ENCODE measurements around the gene HBP1. TPM values are rescaled to one million over a fixed set of nuclear protein-coding genes. Genes with fewer than 3 reads are reported as not detected.

The HBP1 gene
- total RNA-seq, 1 experiment from 2014 or later, result 37.4 TPM

DNA sequence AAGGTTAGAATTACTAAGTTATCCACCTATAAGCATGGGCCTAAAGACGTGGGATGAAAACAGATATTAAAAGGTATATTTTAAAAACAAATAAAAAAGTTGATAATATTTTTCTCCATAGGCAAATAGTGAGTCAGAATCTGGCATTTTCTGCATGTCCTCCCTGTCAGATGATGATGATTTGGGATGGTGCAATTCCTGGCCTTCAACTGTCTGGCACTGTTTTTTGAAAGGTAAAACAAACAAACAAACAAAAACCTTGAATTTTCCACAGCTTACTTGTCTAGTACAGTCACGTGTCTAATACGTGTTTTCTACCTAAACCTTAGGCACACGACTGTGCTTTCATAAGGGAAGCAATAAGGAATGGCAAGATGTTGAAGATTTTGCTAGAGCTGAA is 17.4 kb downstream of the HBP1 start:
- no peaks in the 10 kb centered on the region for H3K9me3 ChIP-seq (replicated peaks)
- H3K27ac ChIP-seq, result no peak overlapping the region
- H3K27me3 ChIP-seq, result no peaks in the 10 kb centered on the region
- no peak overlapping the region for H3K4me3 ChIP-seq
- no peaks in the 10 kb centered on the region for H3K4me1 ChIP-seq
- peaks cover 55% of the 10 kb centered on the region for H3K36me3 ChIP-seq
- no peak for DNase-seq

DNA sequence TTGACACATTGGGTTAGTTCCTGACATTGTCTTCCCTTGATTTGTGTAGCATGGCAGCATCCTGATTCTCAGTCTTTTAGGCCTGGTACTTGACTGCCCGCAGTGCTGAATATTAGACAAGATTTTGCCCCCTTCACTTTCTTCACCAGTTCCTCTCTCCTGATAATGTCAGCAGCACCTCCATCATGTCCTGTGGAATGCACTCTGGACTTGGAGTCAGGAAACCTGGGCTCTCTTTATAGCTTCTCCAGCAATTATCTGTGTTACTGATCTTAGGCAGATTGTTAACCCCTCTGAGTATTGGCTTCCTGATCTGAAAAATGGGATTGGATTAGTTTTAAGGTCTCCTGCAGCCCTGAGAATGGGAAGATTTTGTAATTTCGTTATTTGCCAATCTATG is 19.0 kb downstream of the HBP1 start:
- Histone ChIP-seq H3K9me3 (replicated peaks) (no peaks in the 10 kb centered on the region), H3K27me3 (no peaks in the 10 kb centered on the region), H3K27ac (no peak overlapping the region), H3K36me3 (peaks cover 47% of the 10 kb centered on the region), H3K4me3 (no peak overlapping the region), H3K4me1 (no peaks in the 10 kb centered on the region)
- DNase-seq, result no peak

DNA sequence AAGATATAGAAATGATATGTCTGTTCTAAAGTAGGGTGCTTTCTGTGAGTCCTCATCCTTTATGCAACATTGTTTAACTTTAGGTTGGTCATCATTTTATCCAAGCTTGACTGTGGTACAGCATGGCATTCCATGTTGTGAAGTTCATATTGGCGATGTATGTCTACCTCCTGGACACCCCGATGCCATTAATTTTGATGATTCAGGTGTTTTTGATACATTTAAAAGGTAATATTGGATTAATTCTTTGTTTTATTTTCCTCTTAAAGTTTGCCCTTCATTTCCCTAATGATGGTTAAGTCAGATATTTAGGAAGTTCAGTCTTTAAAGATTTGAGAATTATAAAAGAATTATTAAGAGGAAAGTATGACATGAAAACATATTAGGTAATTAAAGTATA is 21.3 kb downstream of the HBP1 start:
- H3K9me3 ChIP-seq (replicated peaks), result no peaks in the 10 kb centered on the region
- H3K36me3 ChIP-seq, result peaks cover 34% of the 10 kb centered on the region
- no peak overlapping the region for H3K4me3 ChIP-seq
- no peaks in the 10 kb centered on the region for H3K4me1 ChIP-seq
- no peak overlapping the region for H3K27ac ChIP-seq
- H3K27me3 ChIP-seq, result no peaks in the 10 kb centered on the region
- no peak for DNase-seq

DNA sequence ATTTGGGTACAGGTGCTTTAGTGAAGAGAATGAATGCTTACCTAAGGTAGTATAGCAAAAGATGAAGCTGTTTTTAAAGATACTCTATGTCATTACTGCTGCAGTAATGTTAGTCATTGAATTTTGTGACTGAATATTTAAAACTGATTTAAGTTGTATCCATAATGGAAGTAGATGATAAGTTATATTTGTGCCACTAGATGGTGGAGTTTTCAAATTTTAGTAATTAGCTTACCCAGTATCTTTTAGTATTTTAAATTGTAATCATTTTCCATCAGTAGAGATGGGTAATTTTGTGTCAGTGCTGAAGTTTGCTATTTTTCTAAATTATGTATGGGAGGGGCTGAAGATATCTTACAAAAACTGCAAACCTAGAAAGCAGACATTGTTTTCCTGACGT is 25.2 kb downstream of the HBP1 start:
- H3K27me3 ChIP-seq, result no peaks in the 10 kb centered on the region
- H3K36me3 ChIP-seq, result peaks cover 15% of the 10 kb centered on the region
- H3K9me3 ChIP-seq (replicated peaks), result no peaks in the 10 kb centered on the region
- no peak overlapping the region for H3K4me3 ChIP-seq
- DNase-seq, result no peak
- no peak overlapping the region for H3K27ac ChIP-seq
- no peaks in the 10 kb centered on the region for H3K4me1 ChIP-seq

DNA sequence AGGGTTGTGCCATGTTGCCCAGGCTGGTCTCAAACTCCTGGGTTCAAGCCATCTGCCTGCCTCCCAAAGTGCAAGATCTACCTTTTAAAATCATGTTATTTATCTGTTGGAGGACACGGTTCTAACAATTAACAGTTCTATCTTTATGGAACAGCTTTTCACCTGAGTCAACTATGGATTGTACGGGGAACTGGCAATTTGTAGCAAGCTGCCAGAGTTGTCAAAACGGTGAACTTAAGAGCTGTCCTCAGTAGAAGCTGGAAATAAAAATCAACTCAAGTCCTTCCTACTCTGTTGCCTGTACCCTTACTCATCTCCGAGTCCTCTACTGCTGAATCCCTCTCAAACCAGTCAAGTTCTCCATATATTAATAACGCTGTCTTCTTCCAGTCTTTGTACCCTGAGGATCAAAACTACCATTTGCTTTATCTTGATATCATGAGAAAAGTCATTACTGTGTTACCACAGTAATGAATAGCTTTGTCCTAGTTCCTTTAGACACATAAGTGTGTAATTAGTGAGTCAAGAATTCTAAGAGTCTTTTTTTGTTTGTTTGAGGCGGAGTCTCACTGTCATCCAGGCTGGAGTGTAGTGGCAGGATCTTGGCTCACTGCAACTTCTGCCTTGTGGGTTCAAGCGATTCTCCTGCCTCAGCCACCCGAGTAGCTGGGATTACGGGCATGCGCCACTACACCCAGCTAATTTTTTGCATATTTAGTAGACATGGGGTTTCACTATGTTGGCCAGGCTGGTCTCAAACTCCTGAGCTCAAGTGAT is 28.2 kb downstream of the HBP1 start:
- DNase-seq, result no peak
- Histone ChIP-seq H3K27ac (no peak overlapping the region), H3K4me1 (peaks cover 3% of the 10 kb centered on the region; the same call in 1 of the 2 replicates), H3K9me3 (replicated peaks) (no peaks in the 10 kb centered on the region), H3K27me3 (no peaks in the 10 kb centered on the region), H3K4me3 (no peak overlapping the region), H3K36me3 (peaks cover 9% of the 10 kb centered on the region)

DNA sequence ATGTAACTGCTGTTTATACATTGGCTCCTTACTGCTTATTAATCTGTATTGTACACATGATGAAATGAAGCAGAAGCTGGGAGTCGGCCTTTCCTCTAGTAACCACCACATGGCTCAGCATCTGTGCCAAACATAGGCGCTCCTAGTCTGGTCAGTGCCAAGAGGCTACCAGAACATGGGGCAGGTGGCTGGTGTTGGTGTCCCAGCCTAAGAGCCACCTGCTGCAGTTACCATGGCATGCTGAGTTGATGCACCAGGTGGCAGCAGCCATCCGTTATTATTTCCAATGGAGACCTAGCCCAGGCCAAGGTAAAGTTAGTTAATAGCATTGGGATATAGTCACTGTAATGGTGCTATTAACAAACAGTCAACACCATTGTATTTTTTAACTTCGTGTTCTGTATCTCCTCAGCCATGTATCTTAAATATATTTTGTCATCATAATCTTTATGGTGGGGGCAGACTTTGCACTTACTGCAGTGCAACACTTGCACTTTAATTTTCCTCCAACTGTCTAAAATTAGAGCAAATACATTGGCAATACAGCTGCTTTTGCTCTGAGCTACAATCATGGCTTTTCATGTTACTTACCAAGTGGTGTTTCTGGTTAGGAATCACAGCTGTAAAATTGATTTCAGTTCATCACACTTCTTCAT is 33.1 kb downstream of the HBP1 start:
- Histone ChIP-seq H3K4me1 (peaks cover 3% of the 10 kb centered on the region; the same call in 1 of the 2 replicates), H3K27ac (no peak overlapping the region), H3K36me3 (peaks cover 12% of the 10 kb centered on the region), H3K27me3 (no peaks in the 10 kb centered on the region), H3K9me3 (replicated peaks) (no peaks in the 10 kb centered on the region), H3K4me3 (no peak overlapping the region)
- DNase-seq, result peak; percentile 38 to 61

DNA sequence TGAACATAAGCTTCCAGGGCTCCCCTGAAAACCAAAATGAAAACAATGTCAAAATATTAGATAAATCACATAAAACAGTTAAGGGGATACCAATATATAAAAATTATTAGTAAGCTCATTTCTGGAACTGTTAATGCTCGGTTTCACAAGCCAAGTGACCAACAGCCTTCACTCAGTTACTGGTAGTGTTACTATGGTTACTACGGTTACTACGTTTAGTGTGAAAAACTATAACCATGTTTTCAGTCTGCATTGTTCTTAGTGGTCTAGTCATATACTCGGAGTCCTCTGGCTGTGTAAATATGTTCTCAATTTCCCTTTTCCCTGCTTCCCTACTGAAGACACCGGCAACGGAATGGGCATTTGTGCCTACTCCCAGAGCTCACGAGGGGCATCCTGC is 34.8 kb downstream of the HBP1 start:
- peaks cover 3% of the 10 kb centered on the region; the same call in 1 of the 2 replicates for H3K4me1 ChIP-seq
- no peak overlapping the region for H3K4me3 ChIP-seq
- no peaks in the 10 kb centered on the region for H3K27me3 ChIP-seq
- H3K9me3 ChIP-seq (replicated peaks), result no peaks in the 10 kb centered on the region
- DNase-seq, result no peak
- H3K27ac ChIP-seq, result no peak overlapping the region
- H3K36me3 ChIP-seq, result peaks cover 10% of the 10 kb centered on the region

DNA sequence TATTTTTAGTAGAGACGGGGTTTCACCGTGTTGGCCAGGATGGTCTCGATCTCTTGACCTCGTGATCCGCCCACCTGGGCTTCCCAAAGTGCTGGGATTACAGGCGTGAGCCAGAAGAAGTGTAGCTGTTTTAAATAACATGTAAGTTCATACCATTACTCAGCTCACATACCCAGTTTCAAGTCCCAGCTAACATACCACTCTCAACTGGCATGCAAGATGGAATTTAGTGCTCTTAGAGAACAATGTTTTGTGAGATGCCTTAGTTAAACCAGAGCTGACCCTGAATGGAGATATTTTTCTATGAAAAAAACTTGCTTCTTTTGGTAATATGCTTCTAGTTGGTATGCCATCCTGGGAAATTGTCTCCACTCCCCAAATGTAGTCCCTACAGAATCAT is 37.3 kb downstream of the HBP1 start:
- Histone ChIP-seq H3K9me3 (replicated peaks) (no peaks in the 10 kb centered on the region), H3K4me1 (no peaks in the 10 kb centered on the region), H3K27me3 (no peaks in the 10 kb centered on the region), H3K4me3 (no peak overlapping the region), H3K27ac (no peak overlapping the region), H3K36me3 (peaks cover 10% of the 10 kb centered on the region)
- no peak for DNase-seq

DNA sequence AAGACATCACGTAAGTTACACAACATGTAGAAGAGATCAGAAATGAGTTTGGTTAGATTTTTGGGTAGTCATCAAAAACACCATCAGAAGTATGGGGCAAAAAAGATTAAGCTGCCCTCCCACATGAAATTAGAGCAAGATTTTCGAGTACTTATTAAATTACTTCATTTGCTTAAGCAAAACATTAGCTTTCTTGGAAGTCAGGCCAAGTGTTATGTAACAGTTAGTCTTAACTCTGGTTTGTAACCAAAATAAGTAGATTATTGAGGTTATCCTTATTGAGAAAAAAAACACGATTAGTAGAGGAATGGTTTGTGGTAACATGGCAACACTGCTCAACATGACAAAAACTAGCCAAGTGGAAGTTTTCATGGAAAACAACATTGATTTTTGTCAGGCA is 37.9 kb downstream of the HBP1 start:
- Histone ChIP-seq H3K27ac (no peak overlapping the region), H3K4me1 (no peaks in the 10 kb centered on the region), H3K27me3 (no peaks in the 10 kb centered on the region), H3K9me3 (replicated peaks) (no peaks in the 10 kb centered on the region), H3K36me3 (peaks cover 7% of the 10 kb centered on the region), H3K4me3 (no peak overlapping the region)
- no peak for DNase-seq

DNA sequence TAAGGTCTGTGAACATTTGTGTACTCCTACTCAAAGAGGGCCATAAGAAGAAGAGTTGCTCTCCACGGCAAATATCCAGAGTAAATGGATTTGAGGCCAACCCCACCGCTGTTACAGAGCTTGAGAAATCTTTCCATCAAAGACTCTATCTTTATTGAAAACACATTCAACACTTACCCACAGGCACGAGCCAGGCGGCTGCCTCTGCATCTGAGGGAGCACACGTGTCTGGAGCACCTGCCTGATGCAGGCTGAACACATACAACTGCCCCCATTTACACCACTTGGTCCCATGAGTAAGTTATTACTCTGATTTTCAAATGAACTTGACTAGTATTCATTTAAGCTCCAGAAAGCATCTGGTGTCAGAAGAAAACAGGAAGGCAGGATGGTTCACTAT is 38.7 kb downstream of the HBP1 start:
- Histone ChIP-seq H3K36me3 (0 out of 2 replicates have a peak, but pooled peaks cover 3% of the 10 kb centered on the region), H3K9me3 (replicated peaks) (no peaks in the 10 kb centered on the region), H3K4me3 (no peak overlapping the region), H3K4me1 (no peaks in the 10 kb centered on the region), H3K27me3 (no peaks in the 10 kb centered on the region), H3K27ac (no peak overlapping the region)
- no peak for DNase-seq

DNA sequence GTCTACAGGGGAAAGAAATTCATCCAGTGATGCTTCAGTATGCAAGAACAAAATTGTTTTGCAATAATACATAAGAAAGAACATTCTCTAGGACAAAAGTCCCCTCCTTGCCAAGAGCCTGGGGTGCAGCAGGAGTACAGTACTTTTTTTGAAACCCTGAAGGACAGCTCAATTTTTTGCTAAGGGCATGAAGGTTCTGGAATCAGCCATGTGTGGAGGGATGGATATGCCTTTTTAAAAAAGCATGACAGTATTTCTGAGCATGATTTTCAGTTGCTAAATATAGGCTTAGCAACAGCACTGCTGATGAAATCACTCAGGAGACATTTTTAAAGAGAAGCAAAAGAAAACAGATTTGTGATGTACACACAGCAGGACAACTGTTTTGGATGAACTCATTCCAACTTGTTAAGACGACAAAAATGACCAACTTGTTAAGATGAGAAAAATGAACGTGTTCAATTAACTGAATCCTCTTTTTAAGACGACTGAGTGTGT is 39.3 kb downstream of the HBP1 start:
- Histone ChIP-seq H3K36me3 (0 out of 2 replicates have a peak, but pooled peaks cover 3% of the 10 kb centered on the region), H3K9me3 (replicated peaks) (no peaks in the 10 kb centered on the region), H3K4me3 (no peak overlapping the region), H3K4me1 (no peaks in the 10 kb centered on the region), H3K27ac (no peak overlapping the region), H3K27me3 (no peaks in the 10 kb centered on the region)
- DNase-seq, result no peak

DNA sequence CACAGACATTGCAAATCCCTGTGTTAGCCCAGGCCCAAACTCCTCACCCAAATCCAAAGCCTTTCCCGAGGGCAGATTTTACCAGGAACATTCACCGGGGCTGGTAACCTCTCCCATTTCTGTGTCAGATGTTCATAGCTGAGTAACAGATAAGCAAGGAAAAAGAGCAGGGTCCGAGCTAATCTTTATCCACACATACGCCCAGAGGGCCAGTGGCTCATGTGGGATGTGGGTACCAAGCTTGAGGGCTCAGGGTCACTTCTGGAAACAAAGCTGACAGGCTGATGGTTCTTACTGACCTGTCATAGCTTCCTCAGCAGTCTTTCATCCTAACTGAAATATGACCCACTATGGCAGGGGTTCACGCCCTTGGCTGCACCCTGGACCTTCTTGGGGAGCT is 39.8 kb downstream of the HBP1 start:
- H3K9me3 ChIP-seq (replicated peaks), result no peaks in the 10 kb centered on the region
- no peaks in the 10 kb centered on the region for H3K4me1 ChIP-seq
- H3K36me3 ChIP-seq, result 0 out of 2 replicates have a peak, but pooled peaks cover 3% of the 10 kb centered on the region

DNA sequence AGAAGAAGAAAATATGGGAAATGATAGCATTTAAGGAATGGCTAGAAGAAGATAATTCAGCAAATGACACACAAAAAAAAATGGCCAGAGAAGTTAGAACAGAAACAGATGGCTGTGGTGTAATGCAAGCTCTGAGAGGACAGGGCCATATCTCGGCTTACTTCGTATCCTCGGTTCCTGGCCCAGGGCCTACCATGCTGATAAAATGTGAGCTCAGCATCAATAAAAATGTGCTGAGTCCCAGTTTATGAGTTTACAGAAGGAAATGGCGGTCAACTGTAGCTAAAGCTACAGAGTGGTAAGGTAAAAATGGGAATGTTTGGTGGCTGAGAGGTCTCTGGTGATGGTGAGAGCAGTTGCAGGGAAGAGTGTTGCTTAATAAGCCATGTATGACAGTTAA is 40.8 kb downstream of the HBP1 start:
- Histone ChIP-seq H3K4me1 (no peaks in the 10 kb centered on the region), H3K36me3 (0 out of 2 replicates have a peak, but pooled peaks cover 6% of the 10 kb centered on the region), H3K9me3 (replicated peaks) (no peaks in the 10 kb centered on the region), H3K27me3 (no peaks in the 10 kb centered on the region), H3K4me3 (no peak overlapping the region), H3K27ac (no peak overlapping the region)
- no peak for DNase-seq

More for the DNA sequence above, 39.8 kb downstream of the HBP1 start:
- H3K27ac ChIP-seq, result no peak overlapping the region
- H3K4me3 ChIP-seq, result no peak overlapping the region
- no peak for DNase-seq
- no peaks in the 10 kb centered on the region for H3K27me3 ChIP-seq

DNA sequence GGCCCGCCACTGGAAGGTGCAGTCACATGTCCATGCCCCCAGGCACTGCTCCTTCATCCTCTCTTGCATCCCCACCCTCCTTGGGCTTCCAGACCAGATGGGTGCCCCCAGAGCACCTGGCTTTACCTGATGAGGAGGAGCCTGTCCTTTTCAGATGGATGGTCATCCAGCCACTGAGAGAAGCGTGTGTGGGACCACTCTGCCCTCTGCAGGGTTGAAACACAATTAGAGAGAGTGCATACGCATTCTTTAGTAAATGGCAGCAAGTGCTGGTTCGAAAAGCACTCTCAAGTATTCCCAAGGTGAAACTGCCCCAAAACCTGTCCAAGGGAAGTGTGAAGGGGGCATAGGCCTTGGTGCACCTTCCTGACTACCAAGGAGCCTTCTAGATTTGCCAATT is 41.6 kb downstream of the HBP1 start:
- Histone ChIP-seq H3K4me1 (no peaks in the 10 kb centered on the region), H3K27me3 (no peaks in the 10 kb centered on the region), H3K9me3 (replicated peaks) (no peaks in the 10 kb centered on the region), H3K36me3 (0 out of 2 replicates have a peak, but pooled peaks cover 6% of the 10 kb centered on the region), H3K4me3 (no peak overlapping the region), H3K27ac (no peak overlapping the region)
- no peak for DNase-seq

DNA sequence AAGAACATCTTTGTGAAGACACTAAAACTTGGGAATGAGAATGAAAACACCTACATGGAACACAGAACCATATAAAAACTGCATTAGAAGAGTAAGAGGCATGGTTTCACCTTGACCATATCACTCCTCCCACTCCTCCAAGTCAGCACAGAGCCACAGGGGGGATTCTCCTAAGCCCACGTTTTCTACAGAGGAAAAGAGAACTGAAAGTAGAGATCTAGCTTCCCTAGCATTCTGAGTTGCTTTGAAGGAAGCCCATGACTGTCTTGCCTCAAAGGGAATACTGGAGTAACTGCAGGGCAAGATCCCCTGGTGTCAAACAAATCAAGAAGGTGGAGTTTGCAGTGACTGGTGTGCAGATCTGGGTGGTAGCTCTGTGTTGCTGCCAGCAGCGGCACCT is 43.9 kb downstream of the HBP1 start:
- Histone ChIP-seq H3K27me3 (no peaks in the 10 kb centered on the region), H3K4me1 (no peaks in the 10 kb centered on the region), H3K4me3 (no peak overlapping the region), H3K9me3 (replicated peaks) (no peaks in the 10 kb centered on the region), H3K27ac (no peak overlapping the region), H3K36me3 (0 out of 2 replicates have a peak, but pooled peaks cover 2% of the 10 kb centered on the region)
- no peak for DNase-seq
